ENCODE measurements around the gene ITGA1.

- TF ChIP-seq EZH2phosphoT487 (IDR thresholded peaks at IDR 0.05; ENCODE audit: low read depth), result no peak
- TF ChIP-seq CTCF (IDR thresholded peaks at IDR 0.05; ENCODE audit: low read depth, low read length), result no peak
These were observed 13.7 kb upstream of the ITGA1 start for GRCh38 chr5:52774005-52774410.
